Activated naive CD8-positive, alpha-beta T cell treated with anti-CD3 and anti-CD28 coated beads, Interleukin-2, amount 50 U/mL, for 16 hours (primary cell): Measurements from ENCODE around the gene SULF2.
A peak's percentile ranks its signal among the peaks of the same experiment; 100 is the strongest.

Experiments used
- DNase-seq: peaks from one replicate; pipeline ENCODE4 v3.0.0-alpha.2; 2020; ENCODE audit warnings: low read depth, low spot score

SULF2 gene

DNA sequence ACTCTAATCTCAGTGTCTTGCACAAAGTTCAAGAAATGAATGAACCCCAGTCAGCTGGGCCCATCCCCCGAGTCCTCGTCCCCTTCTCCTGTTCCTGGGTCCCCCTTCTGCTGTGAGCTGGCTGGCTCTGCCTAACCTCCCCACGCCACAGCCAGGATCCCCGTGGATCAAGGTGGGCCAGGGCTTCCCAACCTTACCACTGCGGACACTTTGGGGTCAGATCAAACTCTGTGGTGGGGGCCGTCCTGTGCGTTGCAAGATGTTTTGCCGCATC, 116.2 kb downstream of the SULF2 start:
- DNase-seq, result no peak

- no peak for DNase-seq
Measured at GRCh38 chr20:47668313-47669151, 116.7 kb downstream of the SULF2 start.

GRCh38 chr20:47667531-47668312, 117.6 kb downstream of the SULF2 start:
- DNase-seq, result no peak

DNA sequence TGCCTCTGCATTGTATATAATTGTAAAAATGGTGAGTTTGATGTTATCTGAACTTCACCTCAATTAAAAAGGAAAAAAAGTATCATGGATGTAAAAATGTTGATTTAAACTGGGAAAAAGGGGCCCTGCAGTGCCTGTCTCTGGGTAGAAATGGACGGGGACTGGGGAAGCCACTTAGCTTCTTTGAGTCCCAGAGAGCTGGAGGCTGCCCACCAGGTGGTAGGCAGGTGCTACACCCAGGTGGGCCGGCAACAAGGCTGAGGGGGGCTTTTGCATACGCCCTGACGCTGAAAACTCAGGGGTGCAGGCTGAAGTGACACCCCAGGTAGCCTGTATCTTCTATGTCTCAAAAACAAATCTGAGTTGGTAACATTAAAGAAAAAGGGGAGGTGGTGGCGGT, 118.2 kb downstream of the SULF2 start:
- no peak for DNase-seq

GRCh38 chr20:47666304-47666703, 119.0 kb downstream of the SULF2 start:
- no peak for DNase-seq

- DNase-seq, result no peak
Measured at GRCh38 chr20:47665221-47665991, 119.9 kb downstream of the SULF2 start.

GRCh38 chr20:47664744-47665143, 120.5 kb downstream of the SULF2 start:
- DNase-seq, result no peak

- no peak for DNase-seq
Measured at GRCh38 chr20:47664068-47664437, 121.2 kb downstream of the SULF2 start.

- peak; percentile 39 for DNase-seq
Measured at GRCh38 chr20:47663354-47664067, 121.8 kb downstream of the SULF2 start.

- DNase-seq, result no peak
Measured at GRCh38 chr20:47662483-47663353, 122.6 kb downstream of the SULF2 start.

DNA sequence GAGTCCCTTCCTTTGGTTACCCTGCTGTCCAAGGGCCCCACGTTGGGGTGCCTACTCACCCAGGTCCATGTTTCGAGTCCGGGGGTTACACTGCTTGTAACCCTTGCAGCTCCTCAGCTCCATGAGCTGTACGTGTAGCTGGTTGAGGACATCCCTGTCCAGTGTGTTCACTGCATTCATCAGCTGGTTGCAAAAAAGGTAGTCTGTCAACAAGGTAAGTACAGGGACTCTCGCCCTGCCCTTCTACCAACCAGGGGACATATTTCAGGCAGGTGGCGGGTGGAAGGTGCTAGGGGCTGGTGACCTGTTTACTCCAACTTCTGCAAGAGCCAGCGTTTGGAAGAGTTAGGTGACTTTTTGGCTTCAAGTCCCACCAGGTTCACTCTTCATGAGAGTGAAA, 123.6 kb downstream of the SULF2 start:
- no peak for DNase-seq

DNA sequence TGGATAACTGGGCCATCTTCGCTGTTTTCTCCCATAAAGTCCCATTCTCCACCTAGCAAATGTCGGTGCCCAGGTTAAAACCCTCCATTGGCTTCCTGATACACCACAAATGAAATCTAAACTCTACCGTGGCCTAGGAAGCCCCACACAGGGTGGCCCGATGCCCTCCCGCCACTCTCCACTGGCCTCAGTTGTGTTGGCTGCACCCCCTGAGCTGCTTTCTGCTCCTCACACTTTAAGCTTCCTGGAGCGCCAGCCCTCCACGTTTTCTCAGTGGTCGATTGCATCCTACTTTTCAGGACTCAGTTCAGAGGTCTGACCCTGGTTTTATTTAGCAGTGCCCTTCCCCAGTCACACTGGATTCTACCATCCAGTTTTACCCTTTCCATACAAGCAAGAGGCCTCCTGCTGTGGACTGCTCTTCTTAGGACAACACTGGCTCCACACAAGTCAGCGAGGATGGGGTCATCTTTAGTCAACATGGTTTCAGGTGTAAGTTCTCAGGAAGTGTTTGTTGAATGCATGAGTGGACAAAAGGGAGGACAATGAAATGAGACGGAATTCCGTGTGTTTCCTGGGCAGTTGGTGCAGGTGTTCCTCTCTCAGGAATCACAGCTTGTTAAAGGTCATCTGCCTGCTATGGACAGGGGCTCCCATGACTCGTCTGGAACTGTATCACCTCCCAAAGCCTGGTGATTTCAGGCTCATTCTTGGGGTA, 124.1 kb downstream of the SULF2 start:
- no peak for DNase-seq

GRCh38 chr20:47660602-47660905, 124.7 kb downstream of the SULF2 start:
- no peak for DNase-seq

DNA sequence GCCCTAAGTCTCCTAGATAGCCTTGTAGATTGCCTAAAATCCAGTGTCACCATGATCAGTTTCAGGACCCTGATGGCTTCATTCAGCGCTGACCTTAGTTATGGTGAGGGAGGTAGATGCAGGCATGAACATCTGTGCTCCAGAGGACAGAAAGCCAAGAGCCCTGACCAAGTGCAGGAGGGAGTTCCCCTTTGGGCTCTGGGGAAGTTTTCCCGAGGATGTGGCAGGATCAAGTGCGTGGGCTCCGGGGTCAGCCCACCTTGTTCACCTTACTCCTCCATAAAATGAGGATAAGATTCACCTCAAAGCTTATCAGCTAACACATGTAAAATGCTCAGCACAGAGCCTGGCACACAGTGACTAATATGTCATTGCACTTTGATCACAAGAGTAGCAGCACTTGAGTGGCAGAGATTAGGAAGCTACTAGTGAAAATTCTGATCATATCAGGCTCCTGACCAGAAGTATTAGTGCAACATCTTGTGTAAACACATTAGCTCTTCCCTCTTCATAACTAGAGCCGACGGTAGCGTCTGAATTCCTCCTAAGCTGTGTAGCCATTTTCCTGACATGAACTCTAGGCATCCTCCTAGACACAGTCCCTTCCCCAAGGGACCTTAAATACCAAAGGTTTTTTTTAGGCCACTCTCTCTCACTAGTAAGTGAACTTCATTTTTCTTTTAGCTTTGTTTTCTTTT, 125.2 kb downstream of the SULF2 start:
- DNase-seq, result no peak

DNA sequence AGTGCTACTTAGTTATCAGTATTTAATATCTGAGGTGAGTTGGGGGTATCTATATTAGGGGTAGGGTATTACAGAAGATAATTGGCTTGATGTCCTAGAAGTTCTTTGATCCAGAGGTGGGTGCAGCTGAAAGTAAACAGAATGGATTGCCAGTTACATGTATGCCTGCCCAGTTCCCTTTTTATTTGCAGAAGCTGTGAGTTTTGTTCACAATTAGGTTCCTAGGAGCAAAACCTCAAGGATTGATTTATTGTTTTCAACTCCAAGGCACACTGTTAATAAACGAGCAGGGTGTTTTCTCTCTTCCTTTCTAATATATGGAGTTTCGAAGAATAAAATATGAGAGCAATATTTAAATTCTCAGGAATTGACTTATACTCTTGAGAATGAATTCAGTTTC, 129.0 kb downstream of the SULF2 start:
- no peak for DNase-seq

DNA sequence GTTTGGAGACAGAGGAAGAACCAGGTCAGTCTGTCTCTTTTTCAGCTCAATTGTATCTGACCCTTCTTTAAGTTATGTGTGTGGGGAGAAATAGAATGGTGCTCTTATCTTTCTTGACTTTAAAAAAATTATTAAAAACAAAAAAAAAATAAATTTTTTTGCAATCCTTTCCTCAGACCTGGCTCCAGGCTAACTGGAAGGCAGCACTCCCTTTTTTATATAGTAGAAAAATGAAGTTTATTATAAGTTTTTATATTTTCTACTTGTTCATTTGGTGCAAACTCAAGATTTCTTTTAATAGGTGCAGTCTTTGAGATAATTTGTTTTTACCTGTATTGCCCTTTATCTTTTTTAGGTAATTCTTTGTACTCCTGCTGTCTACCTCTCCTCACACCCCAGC, 129.6 kb downstream of the SULF2 start:
- DNase-seq, result no peak

GRCh38 chr20:47654370-47654769, 130.9 kb downstream of the SULF2 start:
- DNase-seq, result no peak

DNA sequence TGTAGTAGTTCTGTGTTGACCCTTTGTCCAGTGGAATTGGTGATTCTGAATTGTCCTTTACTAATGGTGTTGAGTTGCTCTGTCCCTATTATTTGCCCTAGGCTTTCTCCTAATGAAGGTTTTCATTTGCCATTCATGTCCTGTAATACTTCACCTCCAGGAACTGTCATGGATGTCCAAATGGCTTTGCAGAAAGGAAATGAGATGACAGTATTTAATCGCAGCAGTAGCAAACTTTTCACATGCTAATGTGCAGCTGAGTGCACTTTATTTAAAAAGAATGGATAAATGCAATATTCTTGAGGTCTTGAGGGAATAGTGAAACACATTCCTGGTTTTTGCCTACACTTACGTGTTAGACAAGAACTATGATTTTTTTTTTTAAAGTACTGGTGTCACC, 131.4 kb downstream of the SULF2 start:
- DNase-seq, result no peak

GRCh38 chr20:47652794-47653193, 132.5 kb downstream of the SULF2 start:
- no peak for DNase-seq

DNA sequence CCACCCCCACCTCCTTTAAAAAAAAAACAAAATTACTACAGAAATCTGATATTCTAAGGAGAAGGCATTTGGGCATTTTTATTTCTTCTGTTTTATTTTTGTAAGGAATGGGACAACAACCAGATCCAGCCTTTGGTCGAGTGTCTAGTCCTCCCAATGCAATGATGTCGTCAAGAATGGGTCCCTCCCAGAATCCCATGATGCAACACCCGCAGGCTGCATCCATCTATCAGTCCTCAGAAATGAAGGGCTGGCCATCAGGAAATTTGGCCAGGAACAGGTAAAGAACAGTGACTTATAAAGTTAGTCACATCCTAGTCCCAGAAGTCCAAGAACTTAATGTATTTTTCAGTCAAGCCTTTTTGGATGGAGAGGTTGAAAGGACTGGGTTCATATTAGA, 133.0 kb downstream of the SULF2 start:
- no peak for DNase-seq
